Measurements from ENCODE around the gene GTF2A1.

Gene GTF2A1

GRCh38 chr14:81141426-81141825 lies 79.3 kb downstream of the GTF2A1 start:
- H3K27me3 ChIP-seq (ENCODE audit: insufficient read depth, low read depth, severe bottlenecking): no peaks in the 10 kb centered on the region
- no peak overlapping the region for H3K4me3 ChIP-seq (ENCODE audit: low read depth, low read length)
- no peak for DNase-seq
- H3K27ac ChIP-seq: no peak overlapping the region
- TF ChIP-seq CTCF (IDR thresholded peaks at IDR 0.05; ENCODE audit: low read depth, low read length): no peak
- no peaks in the 10 kb centered on the region for H3K9me3 ChIP-seq (ENCODE audit: severe bottlenecking)
- no peaks in the 10 kb centered on the region for H3K36me3 ChIP-seq

- no peak for TF ChIP-seq CTCF (IDR thresholded peaks at IDR 0.05; ENCODE audit: low read depth, low read length)
- Histone ChIP-seq H3K27me3 (ENCODE audit: insufficient read depth, low read depth, severe bottlenecking) (no peaks in the 10 kb centered on the region), H3K9me3 (ENCODE audit: severe bottlenecking) (peaks cover 6% of the 10 kb centered on the region), H3K27ac (no peak overlapping the region), H3K36me3 (no peaks in the 10 kb centered on the region), H3K4me3 (ENCODE audit: low read depth, low read length) (no peak overlapping the region)
- no peak for DNase-seq
Measured at GRCh38 chr14:81138429-81138828, 82.3 kb downstream of the GTF2A1 start.

- TF ChIP-seq CTCF (IDR thresholded peaks at IDR 0.05; ENCODE audit: low read depth, low read length): no peak
- Histone ChIP-seq H3K4me3 (ENCODE audit: low read depth, low read length) (no peak overlapping the region), H3K27me3 (ENCODE audit: insufficient read depth, low read depth, severe bottlenecking) (no peaks in the 10 kb centered on the region), H3K36me3 (no peaks in the 10 kb centered on the region), H3K27ac (no peak overlapping the region), H3K9me3 (ENCODE audit: severe bottlenecking) (peaks cover 6% of the 10 kb centered on the region)
- DNase-seq: no peak
Measured at GRCh38 chr14:81137316-81137715, 83.4 kb downstream of the GTF2A1 start.

- Histone ChIP-seq H3K4me3 (ENCODE audit: low read depth, low read length) (no peak overlapping the region), H3K27ac (no peak overlapping the region), H3K9me3 (ENCODE audit: severe bottlenecking) (peaks cover 6% of the 10 kb centered on the region), H3K36me3 (no peaks in the 10 kb centered on the region), H3K27me3 (ENCODE audit: insufficient read depth, low read depth, severe bottlenecking) (no peaks in the 10 kb centered on the region)
- DNase-seq: no peak
- no peak for TF ChIP-seq CTCF (IDR thresholded peaks at IDR 0.05; ENCODE audit: low read depth, low read length)
Measured at GRCh38 chr14:81133400-81133799, 87.4 kb downstream of the GTF2A1 start.

GRCh38 chr14:81132468-81132867 lies 88.3 kb downstream of the GTF2A1 start:
- no peak for DNase-seq
- TF ChIP-seq CTCF (IDR thresholded peaks at IDR 0.05; ENCODE audit: low read depth, low read length): no peak
- Histone ChIP-seq H3K4me3 (ENCODE audit: low read depth, low read length) (no peak overlapping the region), H3K27me3 (ENCODE audit: insufficient read depth, low read depth, severe bottlenecking) (no peaks in the 10 kb centered on the region), H3K36me3 (no peaks in the 10 kb centered on the region), H3K27ac (no peak overlapping the region), H3K9me3 (ENCODE audit: severe bottlenecking) (peaks cover 6% of the 10 kb centered on the region)

GRCh38 chr14:81129242-81129641 lies 91.5 kb downstream of the GTF2A1 start:
- Histone ChIP-seq H3K4me3 (ENCODE audit: low read depth, low read length) (no peak overlapping the region), H3K27me3 (ENCODE audit: insufficient read depth, low read depth, severe bottlenecking) (no peaks in the 10 kb centered on the region), H3K27ac (no peak overlapping the region), H3K36me3 (no peaks in the 10 kb centered on the region), H3K9me3 (ENCODE audit: severe bottlenecking) (no peaks in the 10 kb centered on the region)
- no peak for DNase-seq
- TF ChIP-seq CTCF (IDR thresholded peaks at IDR 0.05; ENCODE audit: low read depth, low read length): no peak
